Neural progenitor cell (in vitro differentiated cells): ENCODE results near the gene PTGES2.

Experiments
- EZH2 ChIP-seq: fragments of 200-600 bp; sonication (generic); IDR thresholded peaks from 2 replicates; pipeline ENCODE4 v1.6.1; 2017; ENCODE audit warnings: antibody characterized with exemption, mild to moderate bottlenecking, moderate library complexity
- EZH2phosphoT487 ChIP-seq: fragments of 200-600 bp; sonication (generic); IDR thresholded peaks from 2 replicates; pipeline ENCODE4 v1.6.1; 2017; ENCODE audit warnings: antibody characterized with exemption
- TF ChIP-seq, protein P1 (sequence below): fragments of 200-600 bp; sonication (generic); IDR thresholded peaks from 2 replicates; pipeline ENCODE4 v1.5.1; 2017; ENCODE audit warnings: antibody characterized with exemption, mild to moderate bottlenecking

DNA sequence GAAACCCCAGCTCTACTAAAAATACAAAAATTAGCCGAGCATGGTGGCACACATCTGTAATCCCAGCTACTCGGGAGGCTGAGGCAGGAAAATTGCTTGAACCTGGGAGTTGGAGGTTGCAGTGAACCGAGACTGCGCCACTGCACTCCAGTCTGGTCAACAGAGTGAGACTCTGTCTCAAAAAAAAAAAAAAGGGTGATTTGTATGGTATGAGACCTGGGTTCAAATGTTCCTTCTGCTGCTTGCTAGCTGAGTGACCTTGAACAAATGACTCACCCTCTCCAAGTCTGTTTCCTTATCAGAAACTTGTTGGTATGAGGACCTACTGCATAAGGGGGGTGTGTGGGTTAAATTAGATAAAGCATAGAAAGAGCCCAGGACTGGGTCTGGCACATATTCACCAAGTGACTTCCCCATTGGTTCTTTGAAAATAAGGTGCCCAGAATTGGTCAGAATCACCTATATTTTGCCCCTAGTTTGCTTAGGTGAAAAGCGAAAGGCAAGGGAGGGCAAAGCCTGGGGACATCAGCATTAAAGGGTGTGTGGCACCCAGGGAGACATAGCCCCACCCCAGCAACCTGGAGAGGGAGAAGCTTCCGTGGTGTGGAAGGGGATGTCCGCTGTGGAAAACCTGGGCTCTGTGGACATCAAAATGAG is 49.6 kb downstream of the PTGES2 start:
- TF ChIP-seq, protein P1, sequence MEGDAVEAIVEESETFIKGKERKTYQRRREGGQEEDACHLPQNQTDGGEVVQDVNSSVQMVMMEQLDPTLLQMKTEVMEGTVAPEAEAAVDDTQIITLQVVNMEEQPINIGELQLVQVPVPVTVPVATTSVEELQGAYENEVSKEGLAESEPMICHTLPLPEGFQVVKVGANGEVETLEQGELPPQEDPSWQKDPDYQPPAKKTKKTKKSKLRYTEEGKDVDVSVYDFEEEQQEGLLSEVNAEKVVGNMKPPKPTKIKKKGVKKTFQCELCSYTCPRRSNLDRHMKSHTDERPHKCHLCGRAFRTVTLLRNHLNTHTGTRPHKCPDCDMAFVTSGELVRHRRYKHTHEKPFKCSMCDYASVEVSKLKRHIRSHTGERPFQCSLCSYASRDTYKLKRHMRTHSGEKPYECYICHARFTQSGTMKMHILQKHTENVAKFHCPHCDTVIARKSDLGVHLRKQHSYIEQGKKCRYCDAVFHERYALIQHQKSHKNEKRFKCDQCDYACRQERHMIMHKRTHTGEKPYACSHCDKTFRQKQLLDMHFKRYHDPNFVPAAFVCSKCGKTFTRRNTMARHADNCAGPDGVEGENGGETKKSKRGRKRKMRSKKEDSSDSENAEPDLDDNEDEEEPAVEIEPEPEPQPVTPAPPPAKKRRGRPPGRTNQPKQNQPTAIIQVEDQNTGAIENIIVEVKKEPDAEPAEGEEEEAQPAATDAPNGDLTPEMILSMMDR = no peak
- TF ChIP-seq EZH2phosphoT487 (no peak), EZH2 (no peak)
